Heart left ventricle (tissue), 13 donors: ENCODE measurements around the gene OR6M1.

Experiments used
- CTCF ChIP-seq, 12 donors: fragments of 200-600 bp; sonication (generic) in 4 of 12; IDR thresholded peaks; one replicate each; pipeline versions ENCODE4 v1.5.0 to v1.8.0; 2018 to 2022; ENCODE audit warnings: antibody characterized with exemption in 12 of 12, mild to moderate bottlenecking in 5 of 12
- POLR2A ChIP-seq, 2 donors: fragments of 450-650 bp; IDR thresholded peaks; one replicate each; pipeline ENCODE4 v1.6.1; 2017; ENCODE audit warnings: antibody characterized with exemption in 2 of 2, mild to moderate bottlenecking in 2 of 2, moderate library complexity in 2 of 2
- donor health status: ischemic (EF 13 %, LVEDD 7.1; RV severe dilation, severe dysfunction).
- donor health status: DM: no; HTN: yes; CAD: no.
- donor health status: DM: no; HTN: no; CAD: no.
- donor health status: ischemic (EF 25% LVEDD 6.9; RV normal size, moderate dysfunction).
- donor health status: ischemic (EF 25% LVEDD 5.7; RV mildly dilated, moderate dysfunction).
- donor health status: ischemic (EF 35%, LVEDD 5.7; RV mildly dilated, moderate dysfunction).
- donor health status: nonischemic (EF 11% LVEDD 7.7; RV severe dilation, severe dysfunction).
- donor health status: DM: yes; HTN: yes; CAD: no.
- donor health status: PGD.
- donor health status: ischemic (EF 29% LVEDD 5.4; RV normal size, mild dysfunction).
- donor health status: nonischemic (EF 23%, LVEDD 6.1; RV moderate dilation, normal function).

DNA sequence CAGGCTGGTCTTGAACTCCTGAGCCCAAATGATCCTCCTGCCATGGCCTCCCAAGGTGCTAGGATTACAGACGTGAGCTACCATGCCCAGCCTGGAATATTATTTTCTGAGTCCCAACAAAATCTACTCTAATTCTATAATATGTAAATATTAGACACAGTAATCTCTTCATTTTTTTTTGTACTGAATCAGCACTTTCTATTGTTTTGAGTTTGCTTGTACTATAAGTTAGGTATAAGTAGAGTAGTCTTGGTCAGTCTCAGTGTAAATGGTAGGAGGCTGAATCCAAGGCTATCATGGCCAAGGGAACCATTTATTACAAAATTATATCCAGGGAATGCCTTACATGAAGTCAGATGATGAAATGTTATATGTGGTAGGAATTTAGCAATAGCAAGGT, 32.2 kb downstream of the OR6M1 start:
- TF ChIP-seq CTCF (IDR thresholded peaks at IDR 0.05) (no peak), POLR2A (IDR thresholded peaks at IDR 0.05) (no peak)
